Measurements from ENCODE around the gene RFXAP.

The RFXAP gene

GRCh38 chr13:36866232-36866631 is 47.2 kb downstream of the RFXAP start:
- no peak for DNase-seq (ENCODE audit: low read depth)

GRCh38 chr13:36870050-36870692 is 51.1 kb downstream of the RFXAP start:
- no peak for DNase-seq (ENCODE audit: low read depth)

- no peak for DNase-seq (ENCODE audit: low read depth)
Observed at GRCh38 chr13:36872621-36873020, 53.6 kb downstream of the RFXAP start.

- no peak for DNase-seq (ENCODE audit: low read depth)
Observed at GRCh38 chr13:36875431-36875830, 56.4 kb downstream of the RFXAP start.

GRCh38 chr13:36875961-36876360 is 56.9 kb downstream of the RFXAP start:
- no peak for DNase-seq (ENCODE audit: low read depth)
